ENCODE results near the gene GABBR2.

GRCh38 chr9:98551511-98552286 is 157.0 kb downstream of the GABBR2 start:
- TF ChIP-seq CTCF (IDR thresholded peaks at IDR 0.05) (no peak), POLR2AphosphoS5 (IDR thresholded peaks at IDR 0.05; ENCODE audit: low read depth, low read length) (no peak)
